Measurements from ENCODE around the gene NCKAP5. TPM values are rescaled to one million over a fixed set of nuclear protein-coding genes. Genes with fewer than 3 reads are reported as not detected.

NCKAP5 gene
- total RNA-seq, 1 donor from 2014 or later = 0.59 TPM

DNA sequence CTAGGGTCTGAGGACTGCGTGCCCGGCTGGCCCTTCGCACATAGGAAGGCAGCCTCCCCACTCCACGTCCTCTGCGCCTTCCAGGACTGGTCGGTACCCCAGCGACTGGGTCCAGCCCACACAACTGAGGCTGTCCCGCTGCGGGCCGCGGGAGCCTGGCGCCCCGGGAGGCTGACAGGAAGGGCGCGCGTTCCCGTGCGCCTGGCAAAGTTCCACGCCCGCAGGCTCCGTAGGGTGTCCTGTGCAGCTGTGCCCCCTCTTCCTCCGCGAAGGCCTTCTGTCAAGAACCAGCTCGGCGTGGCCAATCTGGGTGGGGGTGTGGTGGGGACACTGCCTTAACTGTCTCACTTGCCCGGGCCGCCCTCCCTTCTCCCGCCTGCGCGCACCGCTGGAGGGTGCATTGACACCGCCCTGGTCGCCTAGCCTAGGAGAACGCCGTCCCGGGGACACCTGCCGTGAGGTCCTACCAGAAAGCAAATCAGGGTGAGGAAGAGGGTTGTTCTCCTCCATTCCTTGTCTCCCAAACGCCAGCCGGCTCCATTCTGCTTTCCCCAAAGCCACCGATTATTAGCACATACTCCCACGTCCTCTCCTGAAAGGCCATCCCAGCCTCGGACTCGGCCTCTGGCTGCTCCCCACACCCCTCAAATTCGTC lies 897.6 kb downstream of the NCKAP5 start:
- no peak for DNase-seq (ENCODE audit: low read depth, low spot score)

DNA sequence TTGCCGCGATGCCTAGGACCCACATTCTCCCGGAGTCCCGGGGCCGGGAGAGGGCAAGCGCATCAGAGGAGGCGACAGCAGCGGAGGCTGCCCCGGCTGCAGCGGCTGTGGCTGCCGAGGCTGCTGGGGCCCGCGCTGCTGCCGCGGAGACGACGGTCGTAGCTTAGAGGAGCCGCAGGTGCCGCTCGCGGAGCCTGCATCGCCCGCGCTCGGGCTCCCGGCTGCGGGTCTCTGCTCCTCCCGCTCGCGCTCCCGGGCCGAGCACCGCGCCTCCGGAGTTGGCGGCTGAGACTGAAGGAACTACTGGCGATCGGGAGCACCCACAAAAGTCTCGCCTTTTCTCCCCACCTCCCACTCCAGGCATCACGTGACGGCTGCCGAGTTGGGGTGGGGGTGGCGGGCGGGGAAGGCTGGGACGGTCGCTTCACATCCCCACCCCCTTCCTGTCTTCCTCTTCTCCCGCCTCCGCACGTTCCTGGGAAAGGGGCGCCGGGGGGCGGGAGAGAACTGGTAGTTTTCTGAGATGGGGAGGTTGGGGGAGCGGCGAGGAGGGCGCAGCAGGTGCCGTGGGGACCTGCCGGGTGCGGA lies 898.3 kb downstream of the NCKAP5 start, which contains the start of gene LYPD1:
TSS of gene LYPD1 (minus strand) at position 298 of the 588 bp plus-strand sequence. CDS start at position 25, 273 bp downstream.
- DNase-seq (ENCODE audit: low read depth, low spot score) = no peak

DNA sequence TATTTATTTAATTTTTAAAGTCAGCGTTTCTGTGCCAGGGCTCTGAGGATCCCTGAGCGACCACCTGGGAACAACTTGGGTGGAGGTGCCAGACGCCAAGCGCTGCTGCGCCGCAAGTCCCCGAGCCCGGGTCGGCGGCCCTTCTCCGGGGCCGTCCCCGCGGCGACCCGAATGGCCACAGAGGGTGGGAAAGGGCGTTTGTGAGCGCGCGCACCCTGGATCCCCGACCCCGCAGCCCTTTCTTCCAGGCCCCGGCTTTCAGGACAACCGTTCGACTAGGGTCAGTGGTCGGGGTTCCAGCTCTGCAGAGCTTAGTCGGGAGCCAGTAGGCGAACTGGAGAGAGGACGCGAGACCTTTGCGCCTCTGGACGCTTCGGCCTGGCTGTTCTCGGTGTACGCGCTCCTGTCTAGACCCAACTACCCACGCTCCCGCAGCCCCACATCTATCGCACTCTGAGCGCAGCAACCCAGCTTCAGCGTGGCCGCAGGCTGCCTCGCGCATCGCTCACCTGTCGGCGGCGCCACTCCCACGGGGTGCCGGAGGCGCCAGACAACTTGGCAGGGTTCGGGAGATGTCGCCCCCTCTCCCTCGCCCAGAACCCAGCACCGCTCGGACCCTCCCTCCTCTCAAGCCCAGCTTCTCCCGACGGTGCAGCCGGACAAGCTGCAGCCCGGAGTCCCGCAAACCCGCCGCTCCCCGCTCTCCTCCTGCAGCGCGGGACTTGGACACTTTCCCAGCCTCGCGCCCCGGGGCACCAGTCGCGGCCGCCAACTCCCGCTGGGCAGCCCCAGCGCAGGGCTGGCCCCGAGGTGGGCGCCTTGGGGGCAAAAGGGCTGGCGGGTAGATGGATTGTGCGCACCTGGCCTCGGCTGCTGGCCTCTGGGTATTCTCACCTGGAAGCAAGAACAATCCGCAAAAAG lies 899.0 kb downstream of the NCKAP5 start:
- DNase-seq (ENCODE audit: low read depth, low spot score) = no peak

DNA sequence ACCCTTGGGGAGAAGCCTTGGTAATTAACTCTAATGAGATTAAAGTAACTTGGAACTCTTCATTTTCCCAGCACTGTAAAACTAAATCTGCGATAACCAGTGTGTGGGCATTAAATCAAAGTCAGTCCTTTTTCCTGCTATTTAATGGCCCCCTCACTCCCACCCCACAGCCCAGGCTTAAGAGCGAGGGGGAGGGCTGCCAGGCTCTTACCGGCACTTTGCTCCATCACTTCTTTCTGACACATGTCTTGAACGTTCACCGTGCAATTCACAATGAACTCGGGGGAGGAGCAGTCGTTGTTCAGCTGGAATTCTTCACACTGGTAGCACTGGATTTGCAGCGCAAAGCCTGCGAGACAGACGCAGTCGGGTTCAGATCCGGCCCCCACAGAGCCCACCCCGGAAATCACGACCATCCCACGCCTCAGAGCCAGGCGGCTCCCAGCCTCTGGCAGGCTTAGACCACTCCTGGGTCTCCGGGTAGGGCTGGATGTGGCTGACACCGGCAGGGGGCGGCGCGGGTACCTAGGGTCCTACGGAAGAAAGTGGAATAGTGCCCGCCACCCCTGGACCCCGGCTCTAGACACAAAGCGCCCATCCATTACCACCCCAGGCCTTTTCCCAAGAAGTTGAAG lies 900.0 kb downstream of the NCKAP5 start:
- no peak for DNase-seq (ENCODE audit: low read depth, low spot score)

DNA sequence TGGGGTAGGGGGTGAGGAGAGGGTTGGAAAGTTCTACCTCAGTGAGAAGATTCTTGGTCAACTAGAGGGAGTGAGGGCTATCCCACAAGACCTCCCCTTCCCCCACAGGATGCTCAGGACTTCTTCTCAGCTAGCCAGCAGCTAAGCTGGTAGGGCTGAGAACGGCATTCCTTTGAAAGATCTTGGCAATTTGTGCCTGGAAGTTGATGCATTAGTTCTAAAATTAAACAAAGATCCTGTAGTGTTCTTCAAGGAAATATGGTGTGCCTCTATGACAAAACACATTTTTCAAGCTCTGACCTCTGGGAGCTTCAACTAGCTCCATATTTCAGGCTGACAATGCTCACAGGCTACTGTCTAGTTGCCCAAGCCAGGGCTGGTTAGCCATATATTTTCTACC lies 900.6 kb downstream of the NCKAP5 start:
- no peak for DNase-seq (ENCODE audit: low read depth, low spot score)

DNA sequence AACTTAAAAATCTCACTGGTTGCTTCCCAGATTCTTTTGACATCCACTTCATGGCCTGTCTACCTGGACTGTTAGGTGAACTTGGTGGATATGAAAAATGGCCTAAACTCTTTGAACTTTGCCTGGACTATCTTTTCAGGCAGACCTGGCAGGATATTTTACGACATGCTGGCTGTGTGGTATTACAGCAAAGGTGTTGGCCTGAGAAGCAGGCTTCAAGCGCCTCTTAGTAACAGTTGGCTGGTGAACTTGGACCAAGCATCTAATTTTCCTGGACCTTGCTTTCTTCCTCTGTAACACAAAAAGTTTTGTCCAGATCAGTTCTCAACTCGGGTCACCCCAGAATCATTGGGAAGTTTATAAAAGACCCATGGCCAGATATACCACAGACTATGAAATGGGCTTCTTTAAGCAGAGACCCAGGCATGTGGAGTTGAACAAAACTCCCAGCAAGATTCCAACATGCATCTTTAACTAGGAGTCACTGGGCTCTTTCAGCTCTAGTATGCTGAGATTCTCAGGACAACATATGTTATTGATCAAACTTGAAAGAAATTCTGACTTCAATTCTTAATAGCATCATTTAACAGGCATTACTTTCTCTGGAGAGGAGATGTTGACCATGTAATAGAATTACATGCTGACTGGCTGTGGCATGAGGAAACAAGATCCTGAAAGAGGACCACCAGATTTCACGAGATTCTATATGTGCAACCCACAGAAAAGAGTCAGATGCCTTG lies 902.7 kb downstream of the NCKAP5 start:
- DNase-seq (ENCODE audit: low read depth, low spot score) = no peak

DNA sequence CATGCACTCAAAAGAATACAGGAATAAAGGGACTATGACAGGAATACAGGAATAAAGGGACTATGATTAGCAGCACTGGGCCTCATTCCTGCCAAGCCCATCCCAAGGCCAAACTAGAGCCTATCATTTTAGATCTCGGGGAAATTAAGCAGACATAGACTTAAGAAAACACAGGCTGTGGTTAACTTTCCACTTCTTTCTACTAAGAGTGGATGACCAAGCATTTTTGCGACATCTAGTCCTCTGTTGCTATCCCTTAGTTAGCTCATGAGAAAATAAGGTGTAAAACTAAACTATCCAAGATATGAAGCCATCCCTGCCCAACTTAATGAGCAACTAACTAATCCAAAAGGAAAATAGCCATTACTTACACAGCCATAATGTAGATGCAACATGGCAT lies 904.2 kb downstream of the NCKAP5 start:
- no peak for DNase-seq (ENCODE audit: low read depth, low spot score)

DNA sequence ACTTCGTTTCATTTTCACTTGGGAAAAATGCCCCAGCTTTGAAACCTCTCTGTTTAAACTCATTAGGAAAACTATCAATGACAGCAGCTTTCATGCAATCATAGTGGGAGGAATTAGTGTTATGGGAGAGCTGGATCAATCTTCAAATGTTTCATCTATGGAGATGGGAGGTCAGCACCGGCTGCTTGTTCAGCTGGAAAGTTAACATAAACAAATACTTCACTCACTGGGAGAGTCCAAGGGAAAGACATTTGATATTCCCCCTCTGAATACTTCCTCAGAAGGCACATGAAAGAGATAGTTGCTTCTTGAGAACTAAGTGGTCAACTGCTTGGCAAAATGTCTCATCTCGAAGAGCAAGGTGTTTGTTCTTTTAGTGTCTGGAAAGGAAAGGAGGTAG lies 905.5 kb downstream of the NCKAP5 start:
- DNase-seq (ENCODE audit: low read depth, low spot score) = no peak

DNA sequence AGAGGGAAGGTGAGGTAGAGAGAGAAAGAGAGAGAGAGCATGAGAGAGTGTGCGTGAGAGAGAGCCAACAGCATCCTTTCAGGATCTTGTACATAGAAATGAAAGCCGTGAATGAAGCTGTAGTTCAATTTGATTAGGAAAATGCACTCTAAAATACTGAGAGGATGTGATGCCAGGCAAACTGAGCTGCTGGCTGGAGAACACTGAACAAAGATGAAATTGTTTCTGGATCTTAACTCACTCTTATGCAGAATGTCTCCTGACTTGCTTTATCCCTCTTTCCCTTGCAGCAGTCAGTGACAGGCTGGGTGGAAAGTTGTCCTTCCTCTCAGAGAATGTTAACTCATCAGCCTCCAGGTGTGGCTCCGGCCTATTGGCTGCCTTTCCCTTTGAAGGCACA lies 908.9 kb downstream of the NCKAP5 start:
- no peak for DNase-seq (ENCODE audit: low read depth, low spot score)

DNA sequence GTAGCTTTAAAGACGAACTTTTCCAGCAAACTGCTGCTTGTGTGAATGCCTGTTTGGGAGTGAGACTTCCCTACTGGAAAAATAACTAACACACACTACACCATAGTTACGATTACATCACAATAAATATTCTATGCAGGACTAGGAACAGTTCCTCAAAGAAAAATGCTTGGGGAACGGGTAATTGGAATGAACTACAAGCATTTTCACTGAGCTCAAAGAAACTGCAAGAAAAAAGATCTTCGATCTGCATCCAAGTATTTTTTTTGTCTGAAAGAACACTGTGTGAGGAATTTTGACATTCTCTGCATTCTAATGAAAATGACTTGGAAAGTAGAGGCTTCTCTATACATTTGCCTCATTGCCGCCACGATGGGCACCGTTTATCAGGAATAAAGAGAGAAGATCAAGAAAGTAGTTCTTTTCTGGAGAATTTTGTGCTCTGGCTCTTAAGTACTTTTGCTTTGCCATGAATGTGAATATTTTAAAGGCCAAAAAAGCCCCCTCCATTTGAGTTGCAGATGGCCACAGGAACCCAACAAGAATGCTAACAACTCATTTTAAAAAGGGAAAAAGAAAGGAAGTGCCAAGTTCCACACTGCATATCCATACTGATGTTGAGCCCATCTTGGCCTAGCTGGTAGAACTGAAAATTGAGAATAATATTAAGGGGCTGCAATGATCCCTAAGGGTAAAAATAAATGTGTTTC lies 911.8 kb downstream of the NCKAP5 start:
- DNase-seq (ENCODE audit: low read depth, low spot score) = no peak

DNA sequence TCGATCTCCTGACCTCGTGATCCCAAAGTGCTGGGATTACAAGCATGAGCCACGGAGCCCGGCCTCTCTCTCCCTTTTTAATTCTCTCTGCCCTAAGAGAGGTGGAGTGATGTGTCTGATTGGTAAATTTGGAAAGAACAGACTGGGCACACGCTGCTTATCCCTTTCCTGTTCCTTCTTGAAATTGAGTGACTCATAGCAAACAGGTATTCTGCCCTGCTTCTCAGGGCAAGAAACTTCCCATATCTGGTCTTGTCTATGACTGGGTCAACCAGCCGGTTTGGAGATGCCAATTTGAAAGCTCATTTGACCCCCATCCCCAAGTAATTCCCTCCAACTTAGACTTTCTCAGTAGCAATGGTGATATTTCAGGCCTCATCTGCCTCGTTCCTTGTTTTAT lies 913.3 kb downstream of the NCKAP5 start:
- DNase-seq (ENCODE audit: low read depth, low spot score) = no peak

DNA sequence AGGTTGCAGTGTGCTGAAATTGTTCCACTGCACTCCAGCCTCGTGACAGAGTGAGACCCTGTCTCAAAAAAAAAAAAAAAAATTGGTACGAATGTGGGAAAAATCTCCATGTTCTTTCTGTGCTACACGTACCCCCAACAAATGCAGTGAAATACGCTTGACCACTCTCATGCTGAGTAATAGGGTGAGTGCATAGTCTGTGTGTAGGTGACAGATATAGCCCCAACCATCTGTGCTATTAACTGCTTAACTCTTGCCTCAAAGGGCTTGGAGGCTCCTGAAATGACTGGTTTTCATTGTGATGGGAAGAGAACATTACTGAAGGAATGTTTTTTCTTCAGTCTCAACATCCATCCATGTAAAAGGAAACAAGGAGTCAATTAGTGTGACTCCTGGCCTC lies 913.9 kb downstream of the NCKAP5 start:
- DNase-seq (ENCODE audit: low read depth, low spot score) = no peak

DNA sequence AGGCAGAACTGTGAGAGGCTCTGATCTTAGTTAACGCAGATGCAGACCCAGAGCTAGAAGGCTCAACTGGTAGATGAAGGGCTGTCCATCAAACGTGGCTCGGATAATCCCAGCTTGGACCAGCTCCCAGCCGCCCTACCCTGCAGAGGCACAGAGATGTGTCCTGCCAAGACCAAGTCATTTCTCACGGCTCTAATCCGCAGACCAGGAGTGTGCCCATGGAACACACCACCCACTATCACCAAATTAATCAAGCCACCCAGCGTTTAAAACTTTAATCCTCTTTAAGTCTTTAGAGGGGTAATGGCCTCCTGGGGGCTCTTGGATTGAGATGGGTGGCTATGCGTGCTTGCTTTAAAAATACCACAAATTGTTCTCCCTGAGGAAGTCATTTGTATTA lies 915.8 kb downstream of the NCKAP5 start:
- DNase-seq (ENCODE audit: low read depth, low spot score) = no peak

DNA sequence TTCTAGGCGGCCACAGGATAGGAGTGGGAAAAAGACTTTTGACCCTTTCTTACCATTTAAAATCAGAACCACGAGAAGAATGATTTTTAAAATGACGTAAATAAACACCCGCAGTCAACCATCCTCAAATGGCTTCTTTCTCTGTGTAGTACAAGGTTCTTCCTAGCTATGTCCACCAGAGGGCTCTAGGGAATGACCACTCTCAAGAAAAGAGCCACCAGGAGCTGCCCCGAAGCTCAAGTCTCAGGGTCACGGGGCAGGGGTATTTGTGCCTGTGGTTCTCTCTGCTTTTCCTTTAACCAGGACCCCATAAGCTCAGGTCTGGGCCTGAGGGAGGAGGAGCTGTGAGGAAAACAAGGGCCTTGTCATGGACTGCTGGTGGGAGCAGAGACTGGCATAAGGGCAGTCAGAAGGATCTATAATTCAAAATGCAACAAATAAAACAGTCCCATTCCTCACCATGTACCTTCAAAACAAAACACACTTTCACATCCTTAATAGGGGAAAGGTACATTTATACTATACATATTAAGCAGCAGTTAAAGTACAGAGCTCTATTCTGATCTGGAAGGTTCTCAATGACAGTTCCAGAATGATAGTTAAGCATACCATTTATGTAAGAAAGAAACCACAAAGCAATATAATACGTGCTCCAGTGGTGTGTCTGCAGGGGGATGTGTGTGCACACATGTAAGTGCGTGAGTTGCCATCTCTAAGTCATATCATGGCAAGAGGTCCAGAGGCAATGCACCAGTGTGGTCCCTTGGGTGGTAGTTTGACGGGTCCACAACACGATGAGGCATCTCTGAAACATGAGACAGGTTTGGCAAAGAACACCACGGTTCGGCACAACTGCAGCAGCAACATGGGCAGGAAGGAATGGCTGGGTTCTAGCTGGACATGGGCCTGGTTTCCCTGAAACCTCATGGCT lies 916.9 kb downstream of the NCKAP5 start:
- no peak for DNase-seq (ENCODE audit: low read depth, low spot score)

DNA sequence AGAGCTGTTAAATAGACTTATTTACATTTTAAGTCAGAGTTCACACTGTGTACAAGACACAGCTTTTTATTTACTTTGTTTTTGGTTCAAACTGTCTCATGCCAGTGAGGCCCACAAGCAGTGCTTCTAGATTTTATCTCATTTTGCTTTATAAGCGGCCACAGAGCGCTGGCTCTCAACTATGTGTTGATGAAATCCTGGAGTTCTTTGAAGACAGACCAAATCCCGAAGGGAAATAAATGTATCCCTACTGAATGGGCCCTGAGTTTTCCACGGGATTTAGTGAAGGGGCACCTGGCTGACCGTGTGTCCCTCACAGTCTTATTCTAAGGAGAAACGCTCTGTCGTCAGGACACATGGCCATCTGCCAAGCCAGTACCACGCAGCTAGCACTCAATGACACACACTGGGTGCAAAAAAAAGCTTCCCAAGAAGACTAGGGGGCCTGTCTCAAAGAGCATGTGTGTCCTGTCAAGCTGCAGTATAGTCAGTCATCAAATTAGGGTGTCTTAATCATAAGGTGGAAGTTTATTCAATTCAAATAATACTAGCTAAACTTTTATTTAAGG lies 921.6 kb downstream of the NCKAP5 start:
- DNase-seq (ENCODE audit: low read depth, low spot score) = no peak

DNA sequence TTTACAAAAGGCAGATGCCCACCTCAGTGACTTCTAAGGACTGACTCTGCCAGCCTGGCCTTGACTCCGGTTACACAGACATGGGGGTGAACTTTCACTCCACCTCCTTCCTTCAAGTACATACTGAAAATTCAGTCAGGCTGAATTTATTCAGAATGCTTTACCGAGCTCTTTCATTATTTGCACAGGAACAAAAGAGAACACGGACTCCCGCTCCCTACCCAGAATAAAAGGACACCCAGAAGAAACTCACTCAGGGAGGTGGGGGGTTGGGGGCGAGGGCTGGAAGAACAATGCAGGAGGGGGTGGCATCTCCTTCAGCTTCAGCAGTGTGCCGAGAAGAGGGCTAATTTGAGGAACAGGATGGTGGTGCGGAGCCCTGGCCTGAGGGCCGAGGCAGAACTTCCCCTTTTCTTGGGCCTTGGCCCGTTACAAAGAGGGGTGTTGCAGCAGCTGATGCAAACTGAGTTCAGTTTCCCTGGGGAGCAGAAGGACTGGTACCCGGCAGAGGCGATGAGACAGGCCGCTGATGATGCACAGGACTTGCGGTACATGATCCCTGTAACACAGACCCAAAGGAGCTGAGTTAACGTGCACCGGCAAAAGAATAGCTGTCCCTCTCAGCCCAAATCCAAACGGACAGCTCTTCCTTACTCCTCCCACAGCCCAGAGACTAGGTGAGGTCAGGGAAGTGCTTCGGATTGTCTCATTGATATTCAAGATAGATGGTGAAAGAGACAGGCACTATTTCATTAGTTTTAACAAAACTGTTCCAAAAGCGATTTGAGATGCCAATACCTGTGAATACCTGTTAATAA lies 922.3 kb downstream of the NCKAP5 start:
- DNase-seq (ENCODE audit: low read depth, low spot score) = no peak

DNA sequence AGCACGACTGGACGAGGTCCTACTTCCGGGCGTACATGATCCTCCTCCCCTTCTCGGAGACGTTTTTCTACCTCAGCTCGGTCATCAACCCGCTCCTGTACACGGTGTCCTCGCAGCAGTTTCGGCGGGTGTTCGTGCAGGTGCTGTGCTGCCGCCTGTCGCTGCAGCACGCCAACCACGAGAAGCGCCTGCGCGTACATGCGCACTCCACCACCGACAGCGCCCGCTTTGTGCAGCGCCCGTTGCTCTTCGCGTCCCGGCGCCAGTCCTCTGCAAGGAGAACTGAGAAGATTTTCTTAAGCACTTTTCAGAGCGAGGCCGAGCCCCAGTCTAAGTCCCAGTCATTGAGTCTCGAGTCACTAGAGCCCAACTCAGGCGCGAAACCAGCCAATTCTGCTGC lies 923.1 kb downstream of the NCKAP5 start:
- DNase-seq (ENCODE audit: low read depth, low spot score) = no peak

DNA sequence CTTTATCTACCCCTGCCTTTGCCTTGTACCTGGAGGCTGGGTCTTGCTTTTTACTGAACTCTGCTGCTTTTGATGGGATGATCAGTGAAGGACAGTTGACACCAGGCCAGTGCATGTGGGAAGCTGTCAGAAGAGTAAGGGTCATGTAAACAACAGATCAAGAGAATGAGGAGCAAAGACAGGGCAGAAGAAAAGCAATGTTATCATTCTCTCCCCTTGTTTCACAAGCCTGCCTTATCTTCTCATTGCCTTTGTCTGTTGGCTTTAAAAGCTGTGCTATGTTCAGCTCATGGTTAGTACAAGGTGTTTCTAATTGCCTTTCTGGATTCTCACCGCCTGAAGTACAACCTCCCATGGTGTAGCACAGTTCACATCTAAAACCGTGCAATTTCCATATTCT lies 925.8 kb downstream of the NCKAP5 start:
- no peak for DNase-seq (ENCODE audit: low read depth, low spot score)

Data from pulmonary artery endothelial cell (primary cell).